Mucosa of descending colon (tissue), 3 donors: ENCODE data around the gene SLC18A2. TPM values are rescaled to one million over a fixed set of nuclear protein-coding genes. Genes with fewer than 3 reads are reported as not detected.

Source experiments
- ATAC-seq: fragments of 200-7000 bp; cut with Tn5 transposase; one replicate; pipeline ENCODE4 v1.9.1; 2020; ENCODE audit warnings: mild to moderate bottlenecking, moderate library complexity
- DNase-seq, 3 donors: peaks; one replicate each; pipeline ENCODE4 v3.0.0-alpha.2; 2020
- H3K36me3 ChIP-seq: fragments of 200-600 bp; one replicate; pipeline ENCODE4 v1.8.0; 2021; ENCODE audit warnings: low read depth, mild to moderate bottlenecking
- H3K4me1 ChIP-seq: fragments of 200-600 bp; one replicate; pipeline ENCODE4 v1.8.0; 2021; ENCODE audit warnings: low read depth, mild to moderate bottlenecking
- H3K4me3 ChIP-seq: fragments of 200-600 bp; one replicate; pipeline ENCODE4 v1.8.0; 2021; ENCODE audit warnings: mild to moderate bottlenecking
- H3K9me3 ChIP-seq: fragments of 200-600 bp; one replicate; pipeline ENCODE4 v1.8.0; 2021; ENCODE audit warnings: mild to moderate bottlenecking
- CTCF ChIP-seq: fragments of 200-600 bp; IDR thresholded peaks from one replicate; pipeline ENCODE4 v1.8.0; 2022; ENCODE audit warnings: antibody characterized with exemption, mild to moderate bottlenecking
- intact Hi-C, 2 donors: fragments of 100-400 bp; cut with DNase I in 1 of 2; cut with micrococcal nuclease in 1 of 2; formaldehyde crosslinking; loops; one replicate each; pipeline versions ENCODE4 v1.11.0 to v1.11.1; 2022; cut with DNase I, micrococcal nuclease
- total RNA-seq, 3 donors: library from RNA; stranded (reverse); fragmentation: NEBNext Ultra II Directional in 2 of 3; extraction: Animal tissue kit (Norgen Biotek cat#: 25700) in 2 of 3; gene quantifications; one replicate each; pipeline versions ENCODE4 v1.2.1 to v1.2.4, GENCODE V29; 2021 to 2023
- donor health status: DM: no; HTN: no; CAD: no; lungs with moderate emphysema.
- donor health status: DM: no; HTN: no; CAD: no.
- donor health status: DM: no; HTN: yes; CAD: no.

The SLC18A2 gene
- total RNA-seq, 3 donors from 2014 or later = 0.29 to 1.9 (median 1.6) TPM

DNA sequence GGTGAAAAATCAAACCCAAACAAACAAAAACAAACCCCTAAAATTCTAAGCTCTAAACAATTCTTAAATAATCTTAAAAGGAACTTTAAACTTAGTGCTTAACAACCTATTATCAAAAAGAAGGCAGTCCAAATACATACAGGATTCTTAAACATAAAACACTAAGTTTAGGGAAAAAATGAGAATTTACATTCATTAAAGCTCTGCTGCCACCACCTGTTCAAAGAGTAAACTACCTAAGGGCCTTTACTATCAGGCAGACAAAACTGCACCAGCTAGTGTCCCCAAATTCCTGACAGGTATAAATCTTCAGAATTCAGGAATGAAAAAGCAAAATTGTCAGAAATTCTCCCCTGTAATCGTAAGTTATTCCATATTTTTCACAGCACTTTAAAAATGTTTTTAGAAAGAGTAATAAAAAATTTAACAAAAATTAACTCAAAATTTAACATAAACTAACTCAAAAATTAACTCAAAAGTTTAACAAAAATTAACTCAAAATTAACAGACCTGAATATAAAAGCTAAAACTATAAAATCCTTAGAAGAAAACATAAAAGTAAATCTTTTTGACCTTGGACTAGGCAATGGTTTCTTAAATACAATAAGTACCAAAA, 79.2 kb downstream of the SLC18A2 start:
- Histone ChIP-seq H3K36me3 (no peaks in the 10 kb centered on the region), H3K4me3 (no peak overlapping the region), H3K4me1 (no peaks in the 10 kb centered on the region), H3K9me3 (no peaks in the 10 kb centered on the region)
- peak in 1 of 3 donors; percentile 19 for DNase-seq
- ATAC-seq = no peak
- intact Hi-C loops = no loop called here
- peak; percentile 9 for TF ChIP-seq CTCF

GRCh38 chr10:117322260-117322659, 81.3 kb downstream of the SLC18A2 start:
- Histone ChIP-seq H3K4me1 (no peaks in the 10 kb centered on the region), H3K4me3 (no peak overlapping the region), H3K36me3 (no peaks in the 10 kb centered on the region), H3K9me3 (no peaks in the 10 kb centered on the region)
- no peak for ATAC-seq
- no peak for TF ChIP-seq CTCF
- intact Hi-C loops = no loop called here
- no peak for DNase-seq

DNA sequence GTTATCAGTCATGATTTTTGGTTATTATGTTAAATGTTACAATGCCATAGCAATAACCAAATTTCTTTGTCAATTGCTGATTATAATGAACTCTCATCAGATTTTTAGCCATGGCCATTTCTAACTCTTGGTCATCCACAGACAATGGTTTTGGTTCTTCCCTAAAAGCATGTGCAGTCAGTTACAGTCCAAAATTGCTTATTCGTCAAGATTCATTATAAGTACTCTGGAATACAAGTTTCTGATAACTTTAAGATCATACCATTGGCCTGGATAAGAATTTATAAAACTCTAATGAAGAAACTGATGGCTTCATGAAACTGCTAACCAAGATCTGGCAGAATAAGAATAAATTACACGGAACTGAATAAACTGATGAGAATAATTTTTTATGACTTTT, 83.5 kb downstream of the SLC18A2 start:
- no peak overlapping the region for H3K4me3 ChIP-seq
- intact Hi-C loops = no loop called here
- no peaks in the 10 kb centered on the region for H3K9me3 ChIP-seq
- no peaks in the 10 kb centered on the region for H3K4me1 ChIP-seq
- no peaks in the 10 kb centered on the region for H3K36me3 ChIP-seq
- DNase-seq (no peak), ATAC-seq (no peak)
- TF ChIP-seq CTCF = no peak

GRCh38 chr10:117327262-117327661, 86.3 kb downstream of the SLC18A2 start:
- Histone ChIP-seq H3K36me3 (no peaks in the 10 kb centered on the region), H3K4me1 (no peaks in the 10 kb centered on the region), H3K9me3 (no peaks in the 10 kb centered on the region), H3K4me3 (no peak overlapping the region)
- no peak for TF ChIP-seq CTCF
- intact Hi-C loops = no loop called here
- ATAC-seq (peak; percentile 13), DNase-seq (no peak)

Other genes starting within 250 kb of the SLC18A2 start
- gene SHTN1, start 235.9 kb upstream of the SLC18A2 start, total RNA-seq = 10 to 100 TPM; 17.4 to 33.5 (median 27.9) TPM
- gene VAX1, start 102.8 kb upstream of the SLC18A2 start, total RNA-seq = not detected
- gene KCNK18, start 43.6 kb upstream of the SLC18A2 start, total RNA-seq = not detected
- 10 to 100 TPM; 54.2 to 67.8 (median 57.6) TPM for gene PDZD8, start 134.3 kb downstream of the SLC18A2 start, total RNA-seq